Endometrial microvascular endothelial cells (primary cell): ENCODE data around the gene GALNT10. TPM values are rescaled to one million over a fixed set of nuclear protein-coding genes. Genes with fewer than 3 reads are reported as not detected.

ENCODE experiments used
- in situ Hi-C: cut with HindIII; loops from 2 replicates; pipeline ENCODE4 v1.10.0; 2017; ENCODE audit warnings: low sequenced_read_pairs, low pct_unique_long_range_greater_than_20kb; ENCODE audit errors: inconsistent ontology term
- total RNA-seq: library from RNA; depleted of rRNA; stranded (reverse); fragments of >200 nt; gene quantifications from one replicate; pipeline ENCODE4 v1.2.3, GENCODE V29; 2015; ENCODE audit errors: inconsistent ontology term

GALNT10 gene
- total RNA-seq, 1 donor from 2014 or later = 55.1 TPM

GRCh38 chr5:154461531-154461930, 271.0 kb downstream of the GALNT10 start:
- in situ Hi-C loops = no loop called here

DNA sequence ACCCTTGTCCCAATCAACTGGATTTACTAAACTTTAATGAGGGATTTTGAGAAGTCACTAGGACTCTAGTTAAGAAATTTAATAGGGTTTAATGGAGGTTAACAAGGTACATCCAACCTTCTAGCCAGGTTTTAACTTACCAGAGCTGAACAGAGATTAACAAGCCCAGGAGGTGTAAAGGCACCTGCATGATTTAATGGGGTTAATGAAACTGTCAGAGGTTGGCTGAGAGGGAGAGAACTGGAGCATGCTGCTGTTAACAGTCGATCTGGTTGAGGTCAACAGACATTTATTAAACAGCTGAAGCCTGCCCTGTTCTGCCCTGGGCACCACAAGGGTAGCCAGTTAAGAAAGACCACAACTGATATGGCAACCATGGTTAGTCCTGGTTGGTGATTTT, 273.9 kb downstream of the GALNT10 start:
- in situ Hi-C loops = no loop called here

GRCh38 chr5:154465169-154465568, 274.6 kb downstream of the GALNT10 start:
- in situ Hi-C loops = no loop called here

DNA sequence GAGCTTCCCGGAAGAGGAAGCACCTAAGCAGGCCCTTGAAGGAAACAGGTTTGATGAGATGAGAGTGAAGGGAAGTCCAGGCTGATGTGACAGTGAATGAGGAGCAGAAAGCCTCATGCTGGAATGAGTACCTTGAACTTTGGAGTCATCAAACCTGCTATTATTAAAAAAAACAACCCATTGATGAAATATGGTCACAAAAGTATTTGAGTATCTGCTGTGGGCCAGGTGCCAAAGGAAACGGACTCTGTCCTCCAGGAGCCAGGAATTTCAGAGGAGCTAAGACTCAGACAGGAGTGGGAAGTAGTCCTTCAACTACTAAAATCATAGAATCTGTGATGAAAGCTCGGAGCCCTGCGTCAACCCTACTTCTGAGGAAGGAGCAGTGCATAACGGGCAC, 275.6 kb downstream of the GALNT10 start:
- in situ Hi-C loops = no loop called here

DNA sequence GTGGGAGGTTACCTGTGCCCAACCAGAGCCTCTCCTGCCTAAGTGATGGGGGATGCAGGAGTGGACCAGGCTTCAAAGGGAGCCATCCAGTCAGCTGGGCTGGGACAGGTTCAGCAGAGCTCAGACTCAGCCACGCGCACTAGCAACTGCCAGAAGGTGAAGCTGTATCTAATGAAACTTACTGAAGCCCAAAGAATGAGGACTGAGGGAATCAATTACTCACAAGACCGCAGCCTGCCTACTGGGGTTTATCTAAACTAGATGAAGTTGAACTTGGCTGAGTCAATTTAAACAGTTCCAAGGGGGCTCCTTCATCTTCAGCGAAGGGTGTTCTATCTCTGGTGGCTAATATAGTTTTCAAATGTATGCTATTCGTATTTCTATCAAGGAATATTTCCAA, 276.1 kb downstream of the GALNT10 start:
- in situ Hi-C loops = no loop called here

DNA sequence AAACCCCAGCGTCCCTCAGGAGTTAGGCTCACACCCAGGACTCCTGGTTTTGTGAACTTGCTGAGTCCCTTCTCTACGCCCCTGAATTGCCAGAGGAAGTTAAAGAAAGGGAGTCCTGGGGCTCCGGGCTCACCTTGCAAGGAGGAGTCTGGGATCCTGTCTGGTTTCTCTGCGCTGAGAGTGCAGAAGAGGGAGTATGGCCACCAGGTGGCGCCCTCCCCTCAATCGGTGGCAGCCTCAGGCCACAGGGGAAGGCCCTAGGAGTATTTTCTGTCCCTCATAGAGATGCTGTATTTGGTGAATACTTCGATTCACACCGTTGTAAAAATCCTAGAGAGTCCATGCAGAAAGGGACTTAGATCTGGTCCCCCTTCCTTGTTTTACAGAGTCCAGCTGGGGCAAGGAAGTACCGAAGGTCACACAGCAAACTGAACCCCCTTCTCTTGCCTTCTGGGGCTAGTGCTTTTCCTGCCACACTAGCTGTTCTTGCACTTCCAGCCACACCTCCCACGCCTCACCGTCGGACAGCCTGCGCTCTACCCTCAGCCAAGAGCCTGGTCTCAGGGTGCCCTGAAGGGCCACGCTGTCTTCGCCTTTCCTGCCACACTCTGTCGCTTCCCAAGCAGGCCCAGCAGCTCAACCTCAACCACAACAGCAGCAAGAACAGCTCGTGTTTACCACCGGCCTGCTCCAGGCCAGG, 277.3 kb downstream of the GALNT10 start:
- in situ Hi-C loops = no loop called here

DNA sequence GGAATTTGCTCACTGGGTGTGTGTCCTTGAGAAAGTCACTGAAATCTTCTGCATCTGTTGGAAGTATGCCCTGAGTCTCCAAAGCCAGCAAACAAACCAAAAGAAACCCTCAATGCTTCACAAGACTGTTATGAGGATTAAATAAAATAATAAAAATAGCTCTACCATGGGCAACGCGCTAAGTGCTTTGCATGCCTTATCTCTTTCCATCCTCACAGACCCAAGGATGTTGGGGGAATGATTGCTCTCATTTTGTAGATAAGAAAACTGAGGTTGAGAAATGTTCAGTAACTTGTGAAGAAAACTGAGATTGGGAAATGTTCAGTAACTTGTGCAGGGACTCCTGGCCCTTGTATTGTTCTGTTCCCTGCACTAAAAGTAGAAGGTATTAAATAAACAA, 279.6 kb downstream of the GALNT10 start:
- in situ Hi-C loops = no loop called here

Other genes with a start within 250 kb of the GALNT10 start
- gene FAM114A2, start 151.8 kb upstream of the GALNT10 start, total RNA-seq = 11.9 TPM
- gene MFAP3, start 151.8 kb upstream of the GALNT10 start, total RNA-seq = 72.7 TPM